GM12878 (cell line): ENCODE data around the gene LRRC45. TPM values are rescaled to one million over a fixed set of nuclear protein-coding genes. Genes with fewer than 3 reads are reported as not detected.

Source experiments
- ATAC-seq: fragments of 200-7000 bp; cut with Tn5 transposase; 3 replicates; pipeline ENCODE4 v1.9.1; 2020; ENCODE audit warnings: mild to moderate bottlenecking, moderate library complexity
- BruUV-seq: library from RNA; stranded (reverse); fragments of 400-500 nt; replicated peaks from 2 replicates; lab custom pipeline; 2021; lab: Mats Ljungman, UMichigan
- CTCF ChIA-PET: fragments of 300-600 bp; sonication (Branson Sonifier 250); formaldehyde crosslinking; extraction: SDS; loops from one replicate; lab custom pipeline; 2021; ENCODE audit warnings: inconsistent platforms; lab: Yijun Ruan, JAX
- POLR2A ChIA-PET: fragments of 350-600 bp; formaldehyde crosslinking; extraction: SDS; loops from one replicate; lab custom pipeline; 2021; ENCODE audit warnings: inconsistent platforms; lab: Charles Lee
- RAD21 ChIA-PET: fragments of 300-600 bp; sonication (Branson Sonifier 250); formaldehyde crosslinking; loops from one replicate; lab custom pipeline; 2023; ENCODE audit warnings: antibody characterized with exemption; ENCODE audit not compliant: unreplicated experiment; lab: Charles Lee
- SMC1A ChIA-PET: fragments of 300-600 bp; sonication (Branson Sonifier 250); formaldehyde crosslinking; loops from one replicate; lab custom pipeline; 2023; ENCODE audit not compliant: unreplicated experiment, uncharacterized antibody; lab: Charles Lee
- DNase-seq: peaks from one replicate; pipeline ENCODE4 v3.0.0-alpha.2; 2011; ENCODE audit warnings: low read depth, low spot score
- FAIRE-seq: peaks from 3 replicates; lab custom pipeline; 2011; peaks lifted over from hg19 to GRCh38; lab: Jason Lieb, UNC
- H2AFZ ChIP-seq: 2 replicates; pipeline ENCODE4 v1.6.0; 2011; ENCODE audit warnings: low read depth, low read length, control low read depth; ENCODE audit not compliant: control insufficient read depth
- H3K27ac ChIP-seq: 2 replicates; pipeline ENCODE4 v1.5.1; 2011; ENCODE audit warnings: control low read depth; ENCODE audit not compliant: control insufficient read depth, insufficient read depth
- H3K27me3 ChIP-seq, 2 experiments: replicated peaks in 1 of 2; 2 replicates each; pipeline versions ENCODE4 v1.6.0 to v1.6.1; 2011; ENCODE audit warnings: low read length in 1 of 2; ENCODE audit not compliant: control insufficient read depth in 2 of 2, insufficient read depth in 2 of 2
- H3K36me3 ChIP-seq, 2 experiments: 2 replicates each; pipeline ENCODE4 v1.5.1; 2011; ENCODE audit warnings: low read length in 1 of 2; ENCODE audit not compliant: control insufficient read depth in 2 of 2, insufficient read depth in 2 of 2
- H3K4me1 ChIP-seq: 2 replicates; pipeline ENCODE4 v1.6.1; 2011; ENCODE audit warnings: mild to moderate bottlenecking, low read length, moderate library complexity, mixed read lengths; ENCODE audit not compliant: control insufficient read depth, insufficient read depth
- H3K4me2 ChIP-seq: 2 replicates; pipeline ENCODE4 v1.6.0; 2011; ENCODE audit warnings: control low read depth; ENCODE audit not compliant: control insufficient read depth, insufficient read depth
- H3K4me3 ChIP-seq: fragments of 200-600 bp; sonication (generic); 2 replicates; pipeline ENCODE4 v1.5.1; 2016
- H3K79me2 ChIP-seq: 2 replicates; pipeline ENCODE4 v1.6.0; 2011; ENCODE audit warnings: low read length; ENCODE audit not compliant: control insufficient read depth, insufficient read depth
- H3K9ac ChIP-seq: 2 replicates; pipeline ENCODE4 v1.8.0; 2011; ENCODE audit warnings: low read length, control low read depth, mixed read lengths; ENCODE audit not compliant: control insufficient read depth, insufficient read depth
- H3K9me3 ChIP-seq: replicated peaks from 3 replicates; pipeline ENCODE4 v1.5.1; 2011; ENCODE audit warnings: mild to moderate bottlenecking, low read length; ENCODE audit not compliant: control insufficient read depth, insufficient read depth
- H4K20me1 ChIP-seq: 2 replicates; pipeline ENCODE4 v1.6.0; 2011; ENCODE audit not compliant: control insufficient read depth, insufficient read depth
- CREB1 ChIP-seq: IDR thresholded peaks from 2 replicates; pipeline ENCODE4 v1.6.1; 2012; ENCODE audit warnings: low read depth, mild to moderate bottlenecking, inconsistent platforms
- GATAD2B ChIP-seq: fragments of 450-650 bp; conservative IDR thresholded peaks from 2 replicates; pipeline ENCODE4 v1.6.1; 2017; ENCODE audit warnings: low read depth, mild to moderate bottlenecking, moderate library complexity
- HCFC1 ChIP-seq: fragments of 150-350 bp; IDR thresholded peaks from 2 replicates; pipeline ENCODE4 v1.6.1; 2014; ENCODE audit warnings: low read length
- RAD21 ChIP-seq: IDR thresholded peaks from 2 replicates; pipeline ENCODE4 v1.6.1; 2011; ENCODE audit warnings: mild to moderate bottlenecking, low read depth, low read length, moderate library complexity; ENCODE audit not compliant: insufficient read depth
- RELA ChIP-seq: fragments of 450-650 bp; IDR thresholded peaks from 2 replicates; pipeline ENCODE4 v1.8.0; 2014; ENCODE audit warnings: borderline replicate concordance; ENCODE audit not compliant: partially characterized antibody
- SREBF2 ChIP-seq: IDR thresholded peaks from 2 replicates; pipeline ENCODE4 v1.6.1; 2012; ENCODE audit warnings: mild to moderate bottlenecking, low read length
- TARDBP ChIP-seq: IDR thresholded peaks from 2 replicates; pipeline ENCODE4 v1.6.1; 2016; ENCODE audit warnings: borderline replicate concordance
- ZBTB40 ChIP-seq: fragments of 450-650 bp; IDR thresholded peaks from 2 replicates; pipeline ENCODE4 v1.6.1; 2016; ENCODE audit warnings: mild to moderate bottlenecking, moderate library complexity, borderline replicate concordance
- WGBS: methylation state at CpG from one replicate; pipeline ENCODE4 v1.1.6; 2016; ENCODE audit warnings: low lambda C conversion rate; ENCODE audit not compliant: insufficient replicate concordance, insufficient coverage; ENCODE audit errors: missing lambda C conversion rate; 5-methylcytosine and 5-hydroxymethylcytosine counted together
- in situ Hi-C: fragments of 300-500 bp; cut with MboI; formaldehyde crosslinking; loops from 9 replicates; pipeline ENCODE4 v1.14.3; 2018; ENCODE audit warnings: mixed read lengths
- intact Hi-C: fragments of 100-400 bp; cut with micrococcal nuclease; formaldehyde crosslinking; loops from one replicate; pipeline ENCODE4 v1.14.2; 2022; ENCODE audit not compliant: unreplicated experiment
- polyA plus RNA-seq, 11 experiments: library from polyadenylated mRNA; depleted of rRNA in 4 of 11; unstranded in 6 of 11; stranded (reverse) in 5 of 11; fragments of >200 nt; fragmentation: Nextera tagmentation in 4 of 11; fragmentation: Illumina TruSeq in 1 of 11; extraction: Ambion mirVana in 4 of 11; extraction: Trizol in 1 of 11; gene quantifications; 1 replicate in 1 of 11; 2 replicates in 10 of 11; pipeline versions ENCODE4 v1.2.1 to v1.2.3, GENCODE V29; 2011 to 2016; ENCODE audit warnings: inconsistent platforms in 2 of 11, missing spikeins in 2 of 11, low read depth in 1 of 11
- total RNA-seq, 4 experiments: library from RNA; depleted of rRNA in 3 of 4; stranded (reverse); fragments of >200 nt in 3 of 4; fragmentation: Illumina TruSeq in 1 of 4; extraction: Trizol in 1 of 4; gene quantifications; 2 replicates each; pipeline versions ENCODE4 v1.2.1 to v1.2.3, GENCODE V29; 2013 to 2021
- TF ChIP-seq, protein P1 (sequence below): fragments of 450-650 bp; IDR thresholded peaks from 2 replicates; pipeline ENCODE4 v1.6.1; 2016; ENCODE audit warnings: mild to moderate bottlenecking
- TF ChIP-seq, protein P2 (sequence below): fragments of 450-650 bp; formaldehyde crosslinking; IDR thresholded peaks from 2 replicates; pipeline ENCODE4 v1.4.0; 2020; ENCODE audit warnings: mild to moderate bottlenecking, moderate library complexity
- TF ChIP-seq, protein P3 (sequence below): fragments of 450-650 bp; IDR thresholded peaks from 2 replicates; pipeline ENCODE4 v1.6.1; 2017; ENCODE audit warnings: mild to moderate bottlenecking

The LRRC45 gene
- total and polyA plus RNA-seq, 10 of the 15 experiments (the other 5 are each of a cell fraction or from before 2014, with no cell fraction given): 0.03 to 27.7 (median 10.4) TPM

- no peak for TF ChIP-seq GATAD2B
- no peak for TF ChIP-seq RELA
- TF ChIP-seq RAD21: no peak
- TF ChIP-seq, protein P1, sequence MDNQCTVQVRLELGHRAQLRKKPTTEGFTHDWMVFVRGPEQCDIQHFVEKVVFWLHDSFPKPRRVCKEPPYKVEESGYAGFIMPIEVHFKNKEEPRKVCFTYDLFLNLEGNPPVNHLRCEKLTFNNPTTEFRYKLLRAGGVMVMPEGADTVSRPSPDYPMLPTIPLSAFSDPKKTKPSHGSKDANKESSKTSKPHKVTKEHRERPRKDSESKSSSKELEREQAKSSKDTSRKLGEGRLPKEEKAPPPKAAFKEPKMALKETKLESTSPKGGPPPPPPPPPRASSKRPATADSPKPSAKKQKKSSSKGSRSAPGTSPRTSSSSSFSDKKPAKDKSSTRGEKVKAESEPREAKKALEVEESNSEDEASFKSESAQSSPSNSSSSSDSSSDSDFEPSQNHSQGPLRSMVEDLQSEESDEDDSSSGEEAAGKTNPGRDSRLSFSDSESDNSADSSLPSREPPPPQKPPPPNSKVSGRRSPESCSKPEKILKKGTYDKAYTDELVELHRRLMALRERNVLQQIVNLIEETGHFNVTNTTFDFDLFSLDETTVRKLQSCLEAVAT: no peak
- TF ChIP-seq, protein P2, sequence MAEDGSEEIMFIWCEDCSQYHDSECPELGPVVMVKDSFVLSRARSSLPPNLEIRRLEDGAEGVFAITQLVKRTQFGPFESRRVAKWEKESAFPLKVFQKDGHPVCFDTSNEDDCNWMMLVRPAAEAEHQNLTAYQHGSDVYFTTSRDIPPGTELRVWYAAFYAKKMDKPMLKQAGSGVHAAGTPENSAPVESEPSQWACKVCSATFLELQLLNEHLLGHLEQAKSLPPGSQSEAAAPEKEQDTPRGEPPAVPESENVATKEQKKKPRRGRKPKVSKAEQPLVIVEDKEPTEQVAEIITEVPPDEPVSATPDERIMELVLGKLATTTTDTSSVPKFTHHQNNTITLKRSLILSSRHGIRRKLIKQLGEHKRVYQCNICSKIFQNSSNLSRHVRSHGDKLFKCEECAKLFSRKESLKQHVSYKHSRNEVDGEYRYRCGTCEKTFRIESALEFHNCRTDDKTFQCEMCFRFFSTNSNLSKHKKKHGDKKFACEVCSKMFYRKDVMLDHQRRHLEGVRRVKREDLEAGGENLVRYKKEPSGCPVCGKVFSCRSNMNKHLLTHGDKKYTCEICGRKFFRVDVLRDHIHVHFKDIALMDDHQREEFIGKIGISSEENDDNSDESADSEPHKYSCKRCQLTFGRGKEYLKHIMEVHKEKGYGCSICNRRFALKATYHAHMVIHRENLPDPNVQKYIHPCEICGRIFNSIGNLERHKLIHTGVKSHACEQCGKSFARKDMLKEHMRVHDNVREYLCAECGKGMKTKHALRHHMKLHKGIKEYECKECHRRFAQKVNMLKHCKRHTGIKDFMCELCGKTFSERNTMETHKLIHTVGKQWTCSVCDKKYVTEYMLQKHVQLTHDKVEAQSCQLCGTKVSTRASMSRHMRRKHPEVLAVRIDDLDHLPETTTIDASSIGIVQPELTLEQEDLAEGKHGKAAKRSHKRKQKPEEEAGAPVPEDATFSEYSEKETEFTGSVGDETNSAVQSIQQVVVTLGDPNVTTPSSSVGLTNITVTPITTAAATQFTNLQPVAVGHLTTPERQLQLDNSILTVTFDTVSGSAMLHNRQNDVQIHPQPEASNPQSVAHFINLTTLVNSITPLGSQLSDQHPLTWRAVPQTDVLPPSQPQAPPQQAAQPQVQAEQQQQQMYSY: no peak
- TF ChIP-seq HCFC1: no peak
Observed at GRCh38 chr17:81980122-81980521, 43.0 kb upstream of the LRRC45 start (continued).

GRCh38 chr17:81980707-81981343, 42.3 kb upstream of the LRRC45 start:
- ChIA-PET SMC1A (interaction anchor here (0.6 kb wide), 1 partner anchor 375 kb away, joined by 4 read pairs; no protein-coding TSS in a partner anchor), RAD21 (no interaction called here), CTCF (no interaction called here), POLR2A (no interaction called here)
- no peak overlapping the region for H3K4me3 ChIP-seq
- peaks cover 3 to 10% of the 10 kb centered on the region in 2 experiments; a peak in 3 of 4 replicates for H3K36me3 ChIP-seq
- no peaks in the 10 kb centered on the region; the same call in 1 of the 2 replicates for H3K79me2 ChIP-seq
- FAIRE-seq (no peak), DNase-seq (no peak), ATAC-seq (no peak)
- peaks cover 14% of the 10 kb centered on the region for H3K4me1 ChIP-seq
- no peak overlapping the region for H3K27ac ChIP-seq
- 78% methylated on average over 9 of the region's 9 CpGs for WGBS
- intact Hi-C loops: no loop called here
- no peak overlapping the region for H3K4me2 ChIP-seq
- H2AFZ ChIP-seq: no peak overlapping the region
- H3K27me3 ChIP-seq: no peaks in the 10 kb centered on the region
- no peaks in the 10 kb centered on the region for H4K20me1 ChIP-seq
- H3K9me3 ChIP-seq: no peaks in the 10 kb centered on the region
- in situ Hi-C loops: no loop called here
- no peak overlapping the region for H3K9ac ChIP-seq
- no TSS peak for BruUV-seq
- TF ChIP-seq, protein P3, sequence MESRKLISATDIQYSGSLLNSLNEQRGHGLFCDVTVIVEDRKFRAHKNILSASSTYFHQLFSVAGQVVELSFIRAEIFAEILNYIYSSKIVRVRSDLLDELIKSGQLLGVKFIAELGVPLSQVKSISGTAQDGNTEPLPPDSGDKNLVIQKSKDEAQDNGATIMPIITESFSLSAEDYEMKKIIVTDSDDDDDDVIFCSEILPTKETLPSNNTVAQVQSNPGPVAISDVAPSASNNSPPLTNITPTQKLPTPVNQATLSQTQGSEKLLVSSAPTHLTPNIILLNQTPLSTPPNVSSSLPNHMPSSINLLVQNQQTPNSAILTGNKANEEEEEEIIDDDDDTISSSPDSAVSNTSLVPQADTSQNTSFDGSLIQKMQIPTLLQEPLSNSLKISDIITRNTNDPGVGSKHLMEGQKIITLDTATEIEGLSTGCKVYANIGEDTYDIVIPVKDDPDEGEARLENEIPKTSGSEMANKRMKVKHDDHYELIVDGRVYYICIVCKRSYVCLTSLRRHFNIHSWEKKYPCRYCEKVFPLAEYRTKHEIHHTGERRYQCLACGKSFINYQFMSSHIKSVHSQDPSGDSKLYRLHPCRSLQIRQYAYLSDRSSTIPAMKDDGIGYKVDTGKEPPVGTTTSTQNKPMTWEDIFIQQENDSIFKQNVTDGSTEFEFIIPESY: no peak
- TF ChIP-seq ZBTB40 (no peak), TARDBP (no peak), SREBF2 (no peak), CREB1 (no peak)
